Spleen (tissue), 7 donors: ENCODE measurements around the gene NPY.

Source experiments
- CTCF ChIP-seq, 11 experiments: fragments of 200-600 bp in 7 of 11; fragments of 450-650 bp in 4 of 11; sonication (generic) in 4 of 11; IDR thresholded peaks in 8 of 11; conservative IDR thresholded peaks in 3 of 11; 1 replicate in 7 of 11; 2 replicates in 4 of 11; pipeline versions ENCODE4 v1.4.0 to v1.8.0; 2016 to 2021; ENCODE audit warnings: antibody characterized with exemption in 11 of 11, inconsistent platforms in 4 of 11, mild to moderate bottlenecking in 1 of 11
- POLR2A ChIP-seq, 3 donors: fragments of 450-650 bp; IDR thresholded peaks; one replicate each; pipeline ENCODE4 v1.5.1; 2017; ENCODE audit warnings: antibody characterized with exemption in 3 of 3, mild to moderate bottlenecking in 1 of 3
- donor health status: DM: no; HTN: no; CAD: no; lungs with moderate emphysema.
- donor health status: DM: no; HTN: no; CAD: no.
- donor health status: DM: no; HTN: no; CAD: no.

- TF ChIP-seq CTCF (IDR thresholded peaks at IDR 0.05 in 8 of 11, conservative IDR thresholded peaks at IDR 0.05 in 3 of 11) (no peak), POLR2A (IDR thresholded peaks at IDR 0.05) (no peak)
Observed at GRCh38 chr7:24334012-24334411, 50.0 kb downstream of the NPY start.
